GM21529 (cell line): ENCODE measurements around the gene ASB8.
"Not testable (repeated sequence)": the region's sequence is repeated elsewhere in the genome, so short reads cannot be mapped to it uniquely, and the experiment has no call there.

ENCODE experiments used
- ATAC-seq: cut with Tn5 transposase; IDR thresholded peaks from one replicate; pipeline ENCODE4 v1.9.1; 2021; ENCODE audit not compliant: unreplicated experiment

Gene ASB8

GRCh38 chr12:48183091-48183875 lies 26.0 kb upstream of the ASB8 start, which contains the start of gene CCDC184:
Gene CCDC184, plus strand, starts transcription at chr12:48183644. Its CDS starts 479 bp downstream, at chr12:48184123.
- ATAC-seq = peak; percentile 79

- ATAC-seq = no peak
These were observed 25.3 kb upstream of the ASB8 start for GRCh38 chr12:48182631-48183030.

GRCh38 chr12:48180857-48181495 lies 23.7 kb upstream of the ASB8 start:
- no peak for ATAC-seq

GRCh38 chr12:48180424-48180823 lies 23.1 kb upstream of the ASB8 start:
- no peak for ATAC-seq

GRCh38 chr12:48179466-48179865 lies 22.2 kb upstream of the ASB8 start:
- no peak for ATAC-seq

- no peak for ATAC-seq
These were observed 20.7 kb upstream of the ASB8 start for GRCh38 chr12:48177982-48178381.

- ATAC-seq = no peak
These were observed 19.1 kb upstream of the ASB8 start for GRCh38 chr12:48176417-48176751.

- ATAC-seq = no peak
These were observed 18.5 kb upstream of the ASB8 start for GRCh38 chr12:48175613-48176416.

- ATAC-seq = no peak
These were observed 11.7 kb upstream of the ASB8 start for GRCh38 chr12:48169011-48169410.

- ATAC-seq = peak; percentile 51
These were observed 8.0 kb upstream of the ASB8 start for GRCh38 chr12:48165089-48165981.

GRCh38 chr12:48164451-48164850 lies 7.1 kb upstream of the ASB8 start:
- no peak for ATAC-seq

GRCh38 chr12:48163150-48163747 lies 5.9 kb upstream of the ASB8 start:
- ATAC-seq = no peak

GRCh38 chr12:48160807-48161206 lies 3.5 kb upstream of the ASB8 start:
- ATAC-seq = no peak

GRCh38 chr12:48160046-48160445 lies 2.7 kb upstream of the ASB8 start:
- no peak for ATAC-seq

- no peak for ATAC-seq
These were observed 615 bp upstream of the ASB8 start for GRCh38 chr12:48157889-48158370.

- ATAC-seq = no peak
These were observed 680 bp downstream of the ASB8 start for GRCh38 chr12:48156652-48157017.

GRCh38 chr12:48155786-48156185 lies 1.5 kb downstream of the ASB8 start:
- ATAC-seq = not testable (repeated sequence)

GRCh38 chr12:48151103-48151771 lies 6.1 kb downstream of the ASB8 start:
- no peak for ATAC-seq

- ATAC-seq = no peak
These were observed 11.3 kb downstream of the ASB8 start for GRCh38 chr12:48145981-48146380.

GRCh38 chr12:48143898-48144297 lies 13.4 kb downstream of the ASB8 start:
- ATAC-seq = no peak
